Activated naive CD4-positive, alpha-beta T cell (primary cell): ENCODE data around the gene ZSCAN18.

Experiments used
- DNase-seq, 4 experiments: peaks; one replicate each; lab custom pipeline; 2025; lab: John Stamatoyannopoulos, UW

Gene ZSCAN18

GRCh38 chr19:58086825-58087710, 11.0 kb downstream of the ZSCAN18 start:
- DNase-seq = no peak

- DNase-seq = no peak
These were observed 12.6 kb downstream of the ZSCAN18 start for GRCh38 chr19:58085348-58085875.

- DNase-seq = no peak
These were observed 13.3 kb downstream of the ZSCAN18 start for GRCh38 chr19:58084596-58085347.

- no peak for DNase-seq
These were observed 15.0 kb downstream of the ZSCAN18 start for GRCh38 chr19:58083021-58083420.

GRCh38 chr19:58079792-58080191, 18.2 kb downstream of the ZSCAN18 start:
- DNase-seq = no peak

GRCh38 chr19:58067240-58067912, 30.7 kb downstream of the ZSCAN18 start:
- DNase-seq = no peak

- DNase-seq = no peak
These were observed 34.3 kb downstream of the ZSCAN18 start for GRCh38 chr19:58063712-58064111.

- no peak for DNase-seq
These were observed 37.8 kb downstream of the ZSCAN18 start for GRCh38 chr19:58060231-58060630.

GRCh38 chr19:58059671-58060078, 38.4 kb downstream of the ZSCAN18 start:
- no peak for DNase-seq

GRCh38 chr19:58059003-58059670, 38.9 kb downstream of the ZSCAN18 start, which contains the start of gene ZNF135:
Gene ZNF135 (plus strand): TSS chr19:58059282. CDS start chr19:58060003, 721 bp downstream.
- DNase-seq = peak; percentile 12 to 56 (median 26)

GRCh38 chr19:58058467-58058866, 39.6 kb downstream of the ZSCAN18 start:
- no peak for DNase-seq

GRCh38 chr19:58056861-58057260, 41.2 kb downstream of the ZSCAN18 start:
- DNase-seq = no peak

- no peak for DNase-seq
These were observed 41.8 kb downstream of the ZSCAN18 start for GRCh38 chr19:58056261-58056660.

GRCh38 chr19:58054901-58055874, 42.8 kb downstream of the ZSCAN18 start:
- no peak for DNase-seq

GRCh38 chr19:58053480-58054156, 44.4 kb downstream of the ZSCAN18 start:
- DNase-seq = no peak

GRCh38 chr19:58052256-58052655, 45.8 kb downstream of the ZSCAN18 start:
- DNase-seq = no peak

- DNase-seq = no peak
These were observed 50.4 kb downstream of the ZSCAN18 start for GRCh38 chr19:58047672-58048071.

GRCh38 chr19:58046856-58047255, 51.2 kb downstream of the ZSCAN18 start:
- no peak for DNase-seq

- no peak for DNase-seq
These were observed 52.5 kb downstream of the ZSCAN18 start for GRCh38 chr19:58045411-58046050.
